IMR-90 (cell line): ENCODE results near the gene GOLGA3. TPM values are rescaled to one million over a fixed set of nuclear protein-coding genes. Genes with fewer than 3 reads are reported as not detected.

ENCODE experiments used
- ATAC-seq: fragments of 200-7000 bp; cut with Tn5 transposase; 2 replicates; pipeline ENCODE4 v1.9.1; 2020; ENCODE audit warnings: low read depth, mild to moderate bottlenecking, moderate library complexity
- BruUV-seq: library from RNA; stranded (reverse); fragments of 400-500 nt; replicated peaks from 2 replicates; lab custom pipeline; 2021; lab: Mats Ljungman, UMichigan
- CTCF ChIA-PET: fragments of 300-600 bp; formaldehyde crosslinking; extraction: SDS; loops from one replicate; lab custom pipeline; 2021; ENCODE audit warnings: antibody characterized with exemption; lab: Yijun Ruan, JAX
- POLR2A ChIA-PET: fragments of 300-600 bp; sonication (Branson Sonifier 250); formaldehyde crosslinking; loops from one replicate; lab custom pipeline; 2022; ENCODE audit warnings: antibody characterized with exemption; ENCODE audit not compliant: unreplicated experiment; lab: Charles Lee
- DNase-seq: peaks from one replicate; pipeline ENCODE4 v3.0.0; 2013
- H2AFZ ChIP-seq: replicated peaks from 2 replicates; pipeline ENCODE3; 2013; ENCODE audit warnings: low read length, mild to moderate bottlenecking; ENCODE audit not compliant: poor library complexity
- H2AK5ac ChIP-seq: 2 replicates; pipeline ENCODE4 v1.6.1; 2013; ENCODE audit warnings: low read depth, low read length, inconsistent platforms
- H2AK9ac ChIP-seq: replicated peaks from 2 replicates; pipeline ENCODE3; 2013; ENCODE audit warnings: mild to moderate bottlenecking, low read depth, low read length, moderate library complexity; ENCODE audit not compliant: poor library complexity
- H2BK120ac ChIP-seq: 2 replicates; pipeline ENCODE4 v1.6.1; 2013; ENCODE audit warnings: low read depth, low read length, inconsistent platforms
- H2BK15ac ChIP-seq: 3 replicates; pipeline ENCODE4 v1.6.1; 2013; ENCODE audit warnings: low read depth, low read length, inconsistent platforms
- H2BK20ac ChIP-seq: 2 replicates; pipeline ENCODE4 v1.6.1; 2013; ENCODE audit warnings: low read depth, mild to moderate bottlenecking, inconsistent platforms, low read length, moderate library complexity
- H2BK5ac ChIP-seq: 2 replicates; pipeline ENCODE4 v1.6.1; 2013; ENCODE audit warnings: mild to moderate bottlenecking, low read depth, low read length, inconsistent platforms; ENCODE audit not compliant: poor library complexity, severe bottlenecking
- H3K14ac ChIP-seq: replicated peaks from 2 replicates; pipeline ENCODE4 v1.6.1; 2013; ENCODE audit warnings: low read depth, low read length, inconsistent platforms
- H3K18ac ChIP-seq: 2 replicates; pipeline ENCODE4 v1.6.1; 2013; ENCODE audit warnings: low read depth, low read length, control low read depth
- H3K23ac ChIP-seq: 2 replicates; pipeline ENCODE4 v1.6.1; 2013; ENCODE audit warnings: low read depth, low read length, inconsistent platforms
- H3K27ac ChIP-seq: 2 replicates; pipeline ENCODE4 v1.5.1; 2013; ENCODE audit warnings: mild to moderate bottlenecking, control low read depth, low read length; ENCODE audit not compliant: insufficient read depth
- H3K27me3 ChIP-seq: 2 replicates; pipeline ENCODE4 v1.6.1; 2013; ENCODE audit warnings: low read length; ENCODE audit not compliant: control insufficient read depth, insufficient read depth
- H3K36me3 ChIP-seq: 2 replicates; pipeline ENCODE4 v1.6.1; 2013; ENCODE audit warnings: low read length, mixed read lengths; ENCODE audit not compliant: control insufficient read depth, insufficient read depth
- H3K4ac ChIP-seq: 2 replicates; pipeline ENCODE4 v1.6.1; 2013; ENCODE audit warnings: low read depth, low read length, inconsistent platforms
- H3K4me1 ChIP-seq: 2 replicates; pipeline ENCODE4 v1.6.1; 2013; ENCODE audit warnings: low read length, mixed read lengths; ENCODE audit not compliant: control insufficient read depth, insufficient read depth
- H3K4me2 ChIP-seq: 2 replicates; pipeline ENCODE4 v1.6.1; 2013; ENCODE audit warnings: low read depth, mild to moderate bottlenecking, control low read depth, low read length, moderate library complexity
- H3K4me3 ChIP-seq: 2 replicates; pipeline ENCODE4 v1.5.1; 2013; ENCODE audit warnings: low read depth, mild to moderate bottlenecking, control low read depth, low read length, moderate library complexity; ENCODE audit not compliant: insufficient read depth
- H3K56ac ChIP-seq: 2 replicates; pipeline ENCODE4 v1.6.1; 2013; ENCODE audit warnings: low read length, inconsistent platforms; ENCODE audit not compliant: insufficient read depth; ENCODE audit errors: extremely low read depth
- H3K79me1 ChIP-seq, 2 experiments: 2 replicates each; pipeline ENCODE4 v1.6.1; 2013; ENCODE audit warnings: low read length in 2 of 2, inconsistent platforms in 1 of 2, low read depth in 1 of 2
- H3K9ac ChIP-seq: 2 replicates; pipeline ENCODE4 v1.6.1; 2013; ENCODE audit warnings: low read depth, low read length, control low read depth
- H3K9me1 ChIP-seq: 2 replicates; pipeline ENCODE4 v1.6.1; 2013; ENCODE audit warnings: low read length, inconsistent platforms; ENCODE audit not compliant: insufficient read depth
- H3K9me3 ChIP-seq: 2 replicates; pipeline ENCODE4 v1.6.1; 2013; ENCODE audit warnings: low read length; ENCODE audit not compliant: control insufficient read depth, insufficient read depth
- H4K20me1 ChIP-seq: 2 replicates; pipeline ENCODE4 v1.6.1; 2013; ENCODE audit warnings: low read length, inconsistent platforms; ENCODE audit not compliant: insufficient read depth
- H4K5ac ChIP-seq: 2 replicates; pipeline ENCODE4 v1.6.1; 2013; ENCODE audit warnings: mild to moderate bottlenecking, low read depth, low read length, control low read depth
- H4K8ac ChIP-seq, 2 experiments: 2 replicates each; pipeline ENCODE4 v1.6.1; 2013; ENCODE audit warnings: low read depth in 2 of 2, low read length in 2 of 2, control low read depth in 1 of 2, inconsistent platforms in 1 of 2
- H4K91ac ChIP-seq: 2 replicates; pipeline ENCODE4 v1.6.1; 2013; ENCODE audit warnings: low read depth, low read length, inconsistent platforms; ENCODE audit not compliant: insufficient read depth
- BHLHE40 ChIP-seq: fragments of 150-350 bp; IDR thresholded peaks from 2 replicates; pipeline ENCODE4 v1.6.1; 2016; ENCODE audit warnings: mild to moderate bottlenecking, low read depth, low read length
- MAFK ChIP-seq: IDR thresholded peaks from 2 replicates; pipeline ENCODE4 v1.6.1; 2012; ENCODE audit warnings: low read depth, low read length, improper control_type of control experiment
- MAZ ChIP-seq: IDR thresholded peaks from 2 replicates; pipeline ENCODE4 v1.6.1; 2012; ENCODE audit warnings: low read depth, mild to moderate bottlenecking, low read length, improper control_type of control experiment, moderate library complexity, borderline replicate concordance
- POLR2A ChIP-seq: IDR thresholded peaks from 2 replicates; pipeline ENCODE4 v1.6.1; 2012; ENCODE audit warnings: mild to moderate bottlenecking, low read depth, low read length
- RAD21 ChIP-seq: IDR thresholded peaks from 2 replicates; pipeline ENCODE4 v1.6.1; 2012; ENCODE audit warnings: low read length, improper control_type of control experiment
- SMC3 ChIP-seq: fragments of 150-350 bp; IDR thresholded peaks from 2 replicates; pipeline ENCODE4 v1.6.1; 2016; ENCODE audit warnings: low read depth, mild to moderate bottlenecking, antibody characterized with exemption, low read length, moderate library complexity
- WGBS, 2 experiments: methylation state at CpG; one replicate each; pipeline versions ENCODE4 v1.1.5 to v1.1.7; 2013; ENCODE audit warnings: missing lambda C conversion rate in 2 of 2; ENCODE audit not compliant: insufficient read length in 1 of 2; ENCODE audit errors: extremely low coverage in 2 of 2; 5-methylcytosine and 5-hydroxymethylcytosine counted together
- dilution Hi-C: fragments of 300-500 bp; cut with HindIII; formaldehyde crosslinking; loops from one replicate; pipeline ENCODE4 v1.14.3; 2018; ENCODE audit warnings: low sequenced_read_pairs; ENCODE audit not compliant: unreplicated experiment
- in situ Hi-C: fragments of 300-500 bp; cut with MboI; formaldehyde crosslinking; loops from 3 replicates; pipeline ENCODE4 v1.14.3; 2019; ENCODE audit warnings: low sequenced_read_pairs, inconsistent platforms, mixed read lengths
- intact Hi-C: fragments of 100-400 bp; cut with micrococcal nuclease; formaldehyde crosslinking; loops from 2 replicates; pipeline ENCODE4 v1.10.0; 2022
- polyA plus RNA-seq, 3 experiments: library from polyadenylated mRNA; depleted of rRNA; stranded (reverse); fragments of >200 nt; gene quantifications; 2 replicates each; pipeline ENCODE4 v1.2.3, GENCODE V29; 2012; ENCODE audit warnings: low replicate concordance in 1 of 3
- total RNA-seq: library from RNA; depleted of rRNA; stranded (reverse); fragments of >200 nt; gene quantifications from 2 replicates; pipeline ENCODE4 v1.2.3, GENCODE V29; 2012

The GOLGA3 gene
- total and polyA plus RNA-seq, 2 of the 4 experiments (the other 2 are of a cell fraction) = 39.6 to 99.8 TPM

GRCh38 chr12:132747896-132748295, 80.8 kb downstream of the GOLGA3 start:
- Histone ChIP-seq H2BK15ac (no peak overlapping the region), H3K4me3 (no peak overlapping the region), H3K36me3 (peaks cover 66% of the 10 kb centered on the region), H2BK120ac (no peak overlapping the region), H3K4me1 (peaks cover 5% of the 10 kb centered on the region; the same call in 1 of the 2 replicates), H3K27ac (no peak overlapping the region), H4K20me1 (peaks cover 83% of the 10 kb centered on the region), H3K4me2 (no peak overlapping the region), H3K18ac (no peak overlapping the region), H2AK5ac (no peak overlapping the region), H2BK20ac (no peak overlapping the region), H2BK5ac (no peak overlapping the region), H2AK9ac (no peak overlapping the region), H3K4ac (no peak overlapping the region), H3K9me1 (peaks cover under 1% of the 10 kb centered on the region; the same call in 1 of the 2 replicates), H4K91ac (no peak overlapping the region), H3K79me1 (peaks cover 35 to 75% of the 10 kb centered on the region in 2 experiments), H4K8ac (no peak overlapping the region), H3K9ac (no peak overlapping the region), H3K14ac (no peak overlapping the region), H2AFZ (no peak overlapping the region), H4K5ac (no peak overlapping the region), H3K23ac (no peak overlapping the region), H3K56ac (no peak overlapping the region), H3K9me3 (no peaks in the 10 kb centered on the region), H3K27me3 (no peaks in the 10 kb centered on the region)
- ChIA-PET CTCF (no interaction called here), POLR2A (no interaction called here)
- TF ChIP-seq RAD21 = no peak
- no peak for TF ChIP-seq BHLHE40
- no peak for TF ChIP-seq POLR2A
- no peak for TF ChIP-seq MAZ
- TF ChIP-seq MAFK = no peak
- TF ChIP-seq SMC3 = no peak
- DNase-seq (no peak), ATAC-seq (no peak)
- dilution Hi-C loops (no loop called here), intact Hi-C loops (no loop called here), in situ Hi-C loops (no loop called here)
- 91% methylated on average over 11 of the region's 22 CpGs; no CpG with 5 or more reads in 1 of the 2 experiments for WGBS, 2 experiments
- BruUV-seq = no TSS peak
